GM21528 (cell line): ENCODE measurements around the gene CD7.

Source experiments
- ATAC-seq: cut with Tn5 transposase; IDR thresholded peaks from one replicate; pipeline ENCODE4 v1.9.1; 2021; ENCODE audit warnings: mild to moderate bottlenecking, moderate library complexity; ENCODE audit not compliant: unreplicated experiment, low FRiP score

CD7 gene

DNA sequence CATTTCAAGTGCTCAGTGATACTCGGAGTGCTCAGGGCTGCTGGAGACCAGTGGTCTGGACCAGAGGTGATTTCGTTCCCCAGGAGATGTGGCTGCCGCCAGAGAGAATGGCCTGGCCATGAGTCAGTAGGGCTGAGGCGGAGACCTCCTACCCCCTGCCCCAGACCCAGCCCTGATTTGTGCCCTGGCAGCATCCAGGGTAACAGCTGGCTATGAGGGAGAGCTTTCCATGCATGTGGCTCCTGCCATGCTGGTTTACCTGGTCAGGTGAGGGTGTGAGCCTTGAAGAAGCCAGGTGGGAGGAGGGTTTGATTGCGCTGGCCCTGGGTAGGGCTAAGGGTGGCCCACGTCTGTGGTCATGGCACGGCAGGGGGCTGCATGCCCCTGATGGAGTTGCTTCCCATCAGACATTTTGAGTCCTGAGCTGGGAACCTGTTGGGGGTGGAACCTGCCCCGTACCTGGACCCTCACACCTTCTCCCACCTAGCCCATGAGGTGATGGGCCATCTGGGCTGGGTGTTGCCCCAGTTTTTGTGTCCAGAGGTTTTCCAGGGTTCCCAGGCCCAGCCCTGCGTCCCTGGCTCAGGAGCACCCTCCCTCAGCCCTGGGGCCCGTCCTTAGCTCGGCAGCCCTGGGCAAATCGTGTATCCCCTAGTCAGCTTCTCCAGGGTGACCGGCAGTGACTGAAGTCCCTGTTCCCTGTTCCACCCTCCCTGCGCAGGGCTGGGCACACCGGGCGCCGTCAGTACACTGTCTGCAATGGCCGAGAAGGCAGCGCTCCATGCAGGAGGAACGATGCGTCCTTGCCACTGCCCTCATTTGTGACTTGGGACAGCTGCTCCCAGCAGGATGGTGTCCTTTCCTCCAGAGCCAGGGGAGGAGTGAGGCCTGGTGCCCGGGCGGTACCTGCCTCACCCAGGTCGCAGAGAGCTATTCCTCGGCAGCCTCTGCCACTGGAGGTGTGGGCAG lies 34.9 kb downstream of the CD7 start:
- ATAC-seq = no peak

DNA sequence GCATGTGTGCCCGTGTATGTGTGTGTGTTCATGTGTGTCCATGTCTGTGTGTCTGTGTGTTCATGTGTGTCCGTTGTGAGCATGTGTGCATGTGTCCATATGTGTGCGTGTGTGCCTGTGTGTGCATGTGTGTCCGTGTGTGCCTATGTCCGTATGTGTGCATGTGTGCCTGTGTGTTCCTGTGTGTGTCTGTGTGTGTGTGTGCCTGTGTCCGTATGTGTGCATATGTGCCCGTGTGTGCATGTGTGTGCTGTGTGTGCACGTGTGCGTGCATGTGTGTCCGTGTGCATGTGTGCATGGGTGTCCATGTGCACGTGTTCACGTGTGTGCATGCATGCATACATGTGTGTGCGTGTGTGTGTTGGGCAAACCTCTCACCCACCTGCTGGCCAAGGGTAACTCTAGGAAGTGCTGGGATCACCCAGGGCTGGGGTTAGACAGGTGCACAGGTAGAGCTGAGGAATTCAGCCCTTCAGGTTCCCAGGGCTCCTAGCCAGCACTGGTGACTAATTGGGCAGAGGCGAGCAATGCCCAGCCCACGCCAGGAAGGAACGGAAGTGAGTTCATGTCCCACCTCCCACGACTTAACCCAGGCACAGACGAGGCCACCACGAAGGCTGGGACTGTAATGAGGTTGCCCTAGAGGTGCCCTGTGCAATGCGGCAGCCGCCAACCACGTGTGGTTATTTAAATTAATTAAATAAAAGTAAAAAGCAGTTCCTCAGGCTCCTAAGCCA lies 35.7 kb downstream of the CD7 start:
- no peak for ATAC-seq

DNA sequence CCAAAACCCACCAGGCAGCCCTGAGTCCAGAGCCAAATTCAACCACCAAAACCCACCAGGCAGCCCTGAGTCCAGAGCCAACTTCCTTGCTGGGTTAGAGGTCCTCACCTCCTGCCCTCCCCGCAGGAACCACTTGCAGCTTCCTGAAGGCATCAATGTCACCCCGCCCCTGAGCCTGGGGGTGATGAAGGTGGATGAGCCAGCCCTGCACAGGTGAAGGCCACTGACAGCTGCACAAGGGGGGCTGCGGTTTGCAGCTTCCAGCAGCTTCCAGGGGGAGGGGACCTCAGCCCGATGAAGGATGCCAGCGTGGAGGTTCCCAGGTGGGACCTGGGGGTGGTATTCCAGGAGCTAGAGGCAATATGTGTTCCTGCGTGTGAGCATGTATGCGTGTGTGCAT lies 36.3 kb downstream of the CD7 start:
- no peak for ATAC-seq

DNA sequence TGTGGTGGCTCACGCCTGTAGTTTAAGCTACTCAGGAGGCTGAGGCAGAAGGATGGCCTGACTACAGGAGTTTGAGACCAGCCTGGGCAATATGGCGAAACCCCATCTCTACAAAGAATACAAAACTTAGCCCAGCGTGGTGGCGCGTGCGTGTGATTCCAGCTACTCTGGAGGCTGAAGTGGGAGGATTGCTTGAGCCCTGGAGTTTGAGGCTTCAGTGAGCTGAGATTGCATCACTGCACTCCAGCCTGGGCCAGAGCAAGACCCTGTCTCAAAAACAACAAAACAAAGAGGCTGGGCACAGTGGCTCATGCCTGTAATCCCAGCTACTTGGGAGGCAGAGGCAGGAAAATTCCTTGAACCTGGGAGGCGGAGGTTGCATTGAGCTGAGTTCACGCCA lies 36.9 kb downstream of the CD7 start:
- no peak for ATAC-seq

DNA sequence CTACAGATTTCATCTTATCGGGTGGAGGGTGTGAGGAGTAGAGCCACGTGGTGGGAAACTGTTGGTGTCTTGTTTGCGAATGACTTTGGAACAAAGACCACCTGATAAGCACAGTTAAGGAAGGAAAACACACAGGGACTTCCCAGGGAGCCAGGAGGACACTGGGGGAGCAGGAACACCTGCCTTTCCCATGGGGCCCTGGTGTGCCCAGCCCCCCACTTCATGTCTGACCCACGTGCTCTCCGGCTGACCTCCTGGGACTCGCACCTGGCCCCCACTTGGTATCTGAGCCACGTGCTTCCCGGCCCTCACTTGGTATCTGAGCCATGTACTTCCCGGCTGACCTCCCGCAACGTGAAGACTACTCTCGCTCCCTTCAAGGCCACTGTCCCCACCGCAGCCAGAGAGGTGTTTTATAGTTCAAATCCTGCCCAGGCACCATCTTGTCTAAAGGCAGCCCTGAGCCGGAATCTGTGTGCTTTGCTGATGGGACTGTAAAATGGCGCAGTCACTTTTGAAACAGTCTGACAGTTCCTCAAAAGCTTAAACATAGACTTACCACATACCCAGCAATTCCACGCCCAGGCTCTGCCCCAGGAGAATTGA lies 38.5 kb downstream of the CD7 start:
- ATAC-seq = no peak

DNA sequence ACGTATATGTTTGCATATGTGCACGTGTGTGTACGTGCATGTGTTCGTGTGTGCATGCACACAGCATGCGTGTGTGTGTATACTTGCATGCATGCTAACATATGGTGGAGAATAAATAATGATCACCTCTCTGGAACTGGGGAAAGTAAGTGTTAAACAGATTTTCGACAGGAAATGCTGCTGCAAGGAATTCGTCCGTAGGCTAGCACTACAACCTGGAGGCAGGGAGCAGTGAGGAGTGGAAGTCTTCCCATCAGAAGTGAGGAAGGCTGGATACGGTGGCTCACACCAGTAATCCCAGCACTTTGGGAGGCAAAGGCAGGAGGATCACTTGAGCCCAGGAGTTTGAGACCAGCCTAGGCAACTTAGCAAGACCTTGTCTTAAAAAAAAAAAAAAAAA lies 39.1 kb downstream of the CD7 start:
- ATAC-seq = no peak

DNA sequence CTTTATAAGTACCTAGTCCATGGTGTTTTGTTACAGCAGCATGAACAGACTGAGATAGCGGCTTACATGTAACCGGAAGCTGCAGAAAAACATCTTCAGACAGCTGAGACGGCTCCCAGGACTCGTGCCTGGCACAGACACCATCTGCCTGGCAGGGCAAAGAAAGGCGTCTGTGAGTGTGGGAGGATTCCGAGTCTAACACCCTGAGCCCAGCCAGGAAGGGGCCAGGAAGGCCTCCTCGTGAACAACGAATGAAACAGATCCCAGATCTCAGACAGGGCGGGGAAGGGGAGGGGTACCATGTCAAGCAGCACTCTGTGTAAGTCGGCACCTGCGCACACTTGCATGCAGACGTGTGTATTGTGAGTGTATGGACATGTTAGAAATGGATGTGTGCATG lies 39.6 kb downstream of the CD7 start:
- no peak for ATAC-seq

DNA sequence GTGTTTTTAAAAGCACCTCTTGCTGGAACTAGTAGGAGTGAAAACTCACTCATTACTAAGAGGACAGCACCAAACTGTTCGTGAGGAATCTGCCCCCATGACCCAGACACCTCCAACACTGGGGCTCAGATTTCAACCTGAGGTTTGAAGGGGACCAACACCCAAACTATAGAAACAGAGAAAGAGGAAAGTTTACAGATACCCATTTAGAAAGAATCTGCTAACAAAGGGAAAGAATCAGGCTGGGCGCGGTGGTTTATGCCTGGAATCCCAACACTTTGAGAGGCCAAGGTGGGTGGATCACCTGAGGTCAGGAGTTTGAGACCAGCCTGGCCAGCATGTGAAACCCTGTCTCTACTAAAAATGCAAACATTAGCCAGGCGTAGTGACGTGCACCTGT lies 40.5 kb downstream of the CD7 start:
- no peak for ATAC-seq

DNA sequence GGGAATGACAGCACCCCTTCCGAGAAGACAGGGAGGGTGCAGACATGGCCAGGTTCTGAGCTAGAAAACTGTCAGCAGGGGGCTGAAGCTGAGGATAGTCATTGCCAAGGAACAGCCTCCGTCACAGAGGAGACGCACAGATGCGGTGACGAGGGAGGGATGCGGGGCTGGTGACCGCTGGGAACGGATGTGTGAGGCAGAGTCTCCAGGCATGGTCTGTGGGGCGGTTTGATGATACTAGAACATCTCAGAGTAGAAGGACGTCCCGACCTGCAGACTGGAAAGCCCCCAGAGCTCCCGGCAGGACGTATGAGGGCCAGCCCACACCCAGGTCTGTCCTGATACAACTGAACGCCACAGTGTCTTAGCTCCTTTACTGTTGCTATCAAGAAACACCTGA lies 42.1 kb downstream of the CD7 start:
- no peak for ATAC-seq

DNA sequence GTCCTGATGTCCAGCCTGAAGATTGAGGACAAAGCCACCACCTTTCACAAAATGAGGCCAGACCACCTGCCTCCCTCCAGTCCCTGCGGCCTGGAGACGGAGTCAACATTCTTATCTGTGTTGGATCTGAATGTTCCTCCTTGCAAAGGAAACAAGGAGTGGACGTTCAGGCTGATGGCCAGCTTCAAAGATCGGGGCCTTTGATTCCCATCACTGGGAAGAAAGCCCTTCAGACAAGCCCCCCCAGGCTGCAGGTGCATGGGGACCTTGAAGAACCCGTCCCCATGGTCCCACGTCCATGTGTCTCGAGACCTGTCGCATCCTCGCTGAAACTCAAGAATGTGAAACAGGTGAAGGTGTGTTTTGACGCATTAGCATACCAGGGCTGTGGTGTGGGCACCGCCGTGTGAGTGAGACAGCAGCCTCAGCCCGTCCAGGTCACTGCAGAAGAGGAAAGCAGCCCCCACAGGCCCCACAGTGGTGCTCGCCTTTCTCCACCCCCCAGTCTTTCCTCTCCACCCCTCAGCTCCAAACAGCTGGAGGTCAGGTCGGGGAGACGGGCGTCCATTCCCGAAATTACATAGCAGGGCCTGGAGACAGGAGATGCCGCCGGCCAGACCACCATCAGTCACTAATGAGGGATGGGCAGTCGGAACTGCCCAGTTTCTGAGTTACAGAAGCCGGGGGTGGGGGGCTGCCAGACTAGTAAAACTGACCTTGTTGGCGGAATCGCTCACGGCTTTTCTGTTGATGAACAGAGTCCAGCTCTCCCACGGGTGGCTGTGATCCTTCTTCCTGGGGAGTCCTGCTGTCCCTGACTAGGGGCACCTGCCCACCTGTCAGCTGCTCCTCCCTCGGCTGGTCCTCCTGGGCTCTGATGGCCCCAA lies 43.0 kb downstream of the CD7 start:
- ATAC-seq = no peak

DNA sequence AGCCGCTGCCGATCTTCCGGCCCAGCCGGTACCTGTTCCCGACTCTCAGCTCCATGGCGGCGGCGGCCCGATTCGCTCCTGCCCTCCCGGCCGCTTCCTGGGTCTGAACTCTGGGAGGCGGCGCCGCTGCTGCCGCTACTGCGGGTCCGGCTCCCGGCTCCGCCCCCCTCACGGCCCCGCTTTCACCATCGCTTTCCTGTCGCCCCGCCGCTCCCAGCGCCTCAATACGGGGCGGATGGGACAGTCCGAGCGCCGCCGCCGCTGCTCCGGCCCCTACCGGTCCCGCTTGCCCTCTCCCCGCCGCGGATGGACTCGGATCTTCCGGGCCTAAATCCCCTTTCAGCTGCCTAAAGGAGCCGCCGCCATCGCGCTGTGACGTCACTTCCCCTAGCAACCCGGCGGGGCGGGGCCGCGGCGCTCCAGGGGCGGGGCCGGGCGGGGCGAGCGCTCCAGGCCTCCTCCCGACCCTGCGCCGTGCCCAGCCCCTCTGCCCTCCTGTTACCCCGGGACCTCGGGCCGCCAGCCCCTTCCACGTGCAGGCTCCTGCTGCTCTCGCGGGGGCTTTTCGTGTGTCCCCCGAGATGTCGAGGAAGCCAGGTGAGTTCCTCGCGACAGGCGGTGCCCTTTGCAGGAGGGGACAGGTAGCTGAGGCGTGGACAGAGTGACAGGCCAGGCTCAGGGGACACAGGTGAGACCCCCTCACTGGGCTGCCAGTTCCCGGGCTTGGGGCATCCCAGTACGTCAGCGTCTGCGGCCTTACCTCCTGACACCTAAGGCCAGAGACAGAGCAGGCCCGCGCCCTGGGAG lies 43.9 kb downstream of the CD7 start, which contains the start of gene CSNK1D:
TSS of gene CSNK1D (minus strand) at position 374 of the 807 bp plus-strand sequence. CDS start at position 55, 319 bp downstream.
- ATAC-seq = peak; percentile 77

DNA sequence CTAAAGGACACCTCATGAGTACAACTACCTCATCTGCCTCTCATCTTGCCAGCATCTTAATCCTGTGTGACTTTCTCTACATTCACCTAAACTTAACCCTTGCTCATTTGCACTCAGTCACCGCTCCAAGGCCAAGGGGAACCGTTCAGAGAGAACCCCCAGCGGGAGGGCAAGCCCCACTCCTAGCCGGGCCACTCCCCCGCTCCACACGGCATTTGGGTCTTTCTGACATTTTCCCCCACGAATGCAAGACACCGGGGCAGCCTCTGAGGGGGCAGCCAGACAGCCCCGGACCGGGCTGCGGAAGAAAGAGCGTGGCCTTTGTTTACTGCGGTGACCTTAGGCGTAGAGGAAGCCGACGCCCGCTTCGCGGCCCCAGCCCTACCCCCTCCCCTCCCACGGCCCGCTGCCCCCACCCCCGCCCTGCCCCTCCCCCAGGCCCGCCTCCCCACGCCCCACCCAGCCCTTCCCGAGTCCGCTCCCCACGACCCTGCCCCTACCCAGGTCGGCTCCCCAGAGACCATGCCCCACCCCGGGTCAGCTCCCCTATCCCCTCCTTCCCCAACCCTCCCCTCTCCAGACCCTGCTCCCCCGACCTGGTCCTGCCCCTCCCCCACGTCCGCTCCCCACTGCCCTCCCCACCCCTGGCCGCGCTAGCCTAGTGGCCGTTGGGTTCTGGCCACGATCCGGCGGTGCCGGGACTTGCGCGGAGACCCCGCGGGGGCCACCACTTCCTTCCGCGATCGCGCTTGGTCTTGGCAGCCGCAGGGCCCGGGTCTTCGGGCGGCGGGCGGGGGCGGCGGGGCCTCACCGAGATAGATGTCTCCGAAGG lies 44.7 kb downstream of the CD7 start:
- no peak for ATAC-seq

DNA sequence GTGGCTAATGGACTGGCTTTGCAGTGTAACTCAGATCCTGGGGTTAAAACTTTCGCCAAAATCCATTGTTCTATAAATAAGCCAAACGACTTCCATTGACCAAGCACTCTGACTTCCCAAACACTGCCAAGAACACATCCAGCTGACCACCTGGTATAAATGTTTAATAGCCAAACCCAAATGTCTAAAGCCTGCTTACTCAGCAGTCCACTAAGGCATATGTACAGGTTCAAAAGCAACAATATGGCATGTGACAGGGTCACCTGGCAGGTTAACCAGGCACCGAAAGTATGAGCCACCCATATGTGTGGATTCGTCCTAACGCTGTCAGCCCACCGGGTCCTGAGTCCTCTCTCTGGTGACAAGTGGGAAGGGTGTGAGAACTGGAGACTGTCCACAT lies 46.0 kb downstream of the CD7 start:
- no peak for ATAC-seq

DNA sequence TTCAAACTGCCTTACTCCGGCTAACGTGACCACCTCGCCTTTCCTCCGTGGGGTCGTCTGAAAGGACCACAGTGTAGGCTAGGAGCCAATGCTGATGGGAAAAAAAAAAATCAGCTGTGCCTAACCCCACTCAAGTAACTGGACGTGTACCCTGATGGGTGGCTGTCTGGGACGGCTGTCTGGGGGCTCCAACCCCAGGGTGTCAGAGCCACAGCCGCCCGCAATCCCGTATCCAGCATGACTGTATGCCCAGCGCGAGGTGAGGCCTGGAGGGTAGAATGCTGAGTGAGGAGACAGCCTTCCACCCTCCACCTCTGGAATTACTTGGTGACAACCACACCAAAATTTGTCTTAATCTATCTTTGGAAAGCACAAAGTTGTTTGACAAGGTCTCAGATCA lies 46.8 kb downstream of the CD7 start:
- no peak for ATAC-seq

DNA sequence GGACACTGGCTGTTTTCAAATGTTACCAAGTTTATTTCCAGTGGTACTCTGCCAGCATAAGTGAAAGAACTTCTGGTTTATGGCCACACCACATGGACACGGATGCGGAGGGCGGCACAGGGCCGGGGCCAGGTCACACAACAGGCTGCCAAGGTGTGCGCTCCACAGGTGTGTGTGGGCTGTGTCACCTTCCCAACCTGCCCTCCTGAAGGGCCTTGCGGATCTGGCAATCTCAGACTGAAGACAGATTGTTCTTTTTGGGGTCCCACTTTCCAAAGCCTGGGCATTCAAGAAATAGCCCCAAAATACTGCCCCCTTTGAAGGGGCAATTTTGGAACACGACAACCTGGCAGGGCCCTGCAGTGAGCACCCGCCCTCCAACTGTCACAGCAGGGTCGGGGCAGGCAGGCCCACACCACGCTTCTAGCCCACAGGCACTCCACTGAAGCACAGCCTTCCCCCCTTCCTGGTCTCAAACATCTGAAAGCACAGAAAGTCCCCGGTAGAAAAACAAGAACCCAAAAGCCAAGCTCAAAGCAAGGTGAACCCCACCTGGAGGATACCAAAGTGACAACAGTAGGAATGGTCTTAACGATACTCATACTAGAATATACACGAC lies 47.4 kb downstream of the CD7 start:
- ATAC-seq = no peak

DNA sequence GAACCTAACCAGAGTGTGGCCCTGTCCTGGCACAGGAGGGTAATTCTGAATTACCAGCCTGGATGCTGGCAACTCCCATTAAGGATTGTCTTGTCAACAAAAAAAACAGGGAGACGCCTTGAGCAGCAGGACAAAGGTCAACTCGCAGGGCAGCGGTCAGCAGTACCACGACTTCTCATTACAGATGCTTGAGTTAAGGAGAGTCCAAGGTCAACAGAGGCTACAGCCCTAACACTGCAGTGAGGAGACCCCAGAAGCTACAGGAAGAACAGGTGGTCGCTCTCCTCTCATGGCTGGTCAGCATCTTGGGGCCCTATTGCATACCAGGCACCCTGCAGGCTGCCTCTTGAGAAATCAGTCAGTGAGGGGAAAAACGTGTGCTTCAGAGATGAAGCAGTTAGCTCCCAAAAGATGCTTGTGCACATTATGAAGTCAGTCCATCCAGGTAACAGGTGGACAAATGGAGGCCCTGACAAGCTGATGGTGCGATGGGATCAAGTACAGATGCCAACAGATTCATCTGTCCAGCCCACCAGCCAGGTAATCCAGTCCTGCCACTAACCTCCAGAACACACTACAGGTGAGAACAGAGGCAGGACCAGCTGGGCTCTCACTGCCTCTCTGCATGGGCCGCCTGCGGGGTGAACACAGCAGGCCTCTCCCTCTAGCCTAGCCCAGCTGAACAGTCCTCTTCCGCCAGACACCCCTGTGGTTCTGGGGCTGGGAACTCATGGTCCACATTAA lies 48.1 kb downstream of the CD7 start:
- no peak for ATAC-seq

DNA sequence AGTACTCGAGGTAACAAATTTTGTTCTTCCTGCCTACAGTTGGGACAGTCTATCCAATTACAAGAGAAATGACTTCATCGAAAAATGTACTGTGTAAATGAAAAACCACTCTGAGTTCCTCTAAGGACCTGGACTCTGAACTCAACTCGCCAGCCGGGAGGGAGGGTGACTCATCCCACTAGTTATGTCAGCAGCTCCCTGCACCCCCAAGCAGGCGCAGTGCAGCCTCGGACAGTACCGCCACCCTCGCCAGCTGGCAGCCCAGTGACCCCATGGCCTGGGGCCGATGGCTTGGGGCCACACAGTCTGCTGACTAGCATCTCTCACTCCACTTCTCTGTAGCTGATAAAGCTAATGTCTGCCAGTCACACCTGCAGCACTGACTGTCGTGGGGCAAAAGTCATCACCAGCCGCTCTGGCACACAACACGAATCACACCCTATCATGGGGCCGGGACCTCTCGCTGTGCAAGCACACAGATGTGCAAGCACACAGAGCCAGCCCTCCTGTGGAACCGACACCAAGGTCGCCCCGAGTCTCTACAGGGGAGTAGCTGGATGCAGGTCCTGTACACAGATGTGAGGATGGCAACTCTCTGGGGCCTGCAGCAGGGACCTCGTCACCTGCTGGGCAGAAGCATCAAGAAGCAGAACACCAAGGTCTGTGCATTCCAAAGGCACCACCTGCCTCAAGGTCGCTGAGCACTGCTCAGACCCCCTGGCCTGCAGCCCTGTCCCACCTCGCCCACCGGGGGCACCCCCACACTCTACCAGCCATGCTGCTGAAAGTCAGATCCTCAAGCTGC lies 49.6 kb downstream of the CD7 start:
- no peak for ATAC-seq
